ENCODE measurements around the gene PSAPL1.

DNA sequence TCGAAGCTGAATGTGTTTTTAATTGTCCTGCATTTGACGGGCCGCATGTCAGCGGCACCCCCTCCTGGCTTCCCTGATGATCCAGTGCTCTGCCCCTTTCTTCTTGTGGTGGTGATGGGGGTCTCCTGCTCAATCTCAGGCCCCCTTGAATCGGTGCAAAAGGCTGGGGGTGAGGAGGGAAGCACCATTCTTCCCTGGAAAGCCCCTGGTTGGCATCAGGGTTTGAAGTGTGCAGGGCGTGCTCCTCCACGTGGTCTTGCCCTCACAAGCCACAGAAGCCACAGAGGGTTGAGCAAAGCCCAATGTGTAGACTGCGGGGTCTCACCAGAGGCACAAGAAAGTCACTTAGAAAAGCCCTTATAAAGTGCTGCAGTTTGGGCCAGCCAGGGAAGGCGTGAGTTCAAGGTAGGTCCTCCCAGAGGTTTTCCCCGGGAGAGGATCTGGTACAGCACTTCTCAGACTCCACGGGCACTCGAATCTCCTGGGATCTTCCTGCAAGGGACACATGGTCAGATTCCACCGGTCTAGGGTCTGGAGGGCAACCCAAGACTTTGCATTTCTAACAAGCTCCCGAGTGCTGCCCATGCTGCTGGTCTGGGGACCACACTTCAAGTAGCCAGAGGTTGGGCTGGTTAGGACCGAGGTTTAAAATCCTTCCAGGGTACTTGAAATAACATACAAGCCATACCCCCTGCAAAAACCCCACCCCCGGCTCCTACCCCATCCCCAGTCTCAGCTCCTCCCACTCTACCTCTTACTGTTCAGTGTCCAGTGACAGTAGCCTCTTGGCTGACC lies 35.1 kb downstream of the PSAPL1 start:
- TF ChIP-seq EZH2 (IDR thresholded peaks at IDR 0.05; ENCODE audit: insufficient read depth, poor library complexity, severe bottlenecking) (no peak), EZH2phosphoT487 (IDR thresholded peaks at IDR 0.05; ENCODE audit: insufficient read depth, low read depth) (no peak)
